IMR-90 (cell line): ENCODE measurements around the gene DDOST.
A peak's percentile ranks its signal among the peaks of the same experiment; 100 is the strongest.

Source experiments
- CEBPB ChIP-seq: IDR thresholded peaks from 2 replicates; pipeline ENCODE4 v1.6.1; 2012; ENCODE audit warnings: low read depth, low read length, improper control_type of control experiment
- CHD1 ChIP-seq: IDR thresholded peaks from 2 replicates; pipeline ENCODE4 v1.6.1; 2012; ENCODE audit warnings: low read depth, low read length, improper control_type of control experiment
- FOS ChIP-seq: fragments of 150-350 bp; IDR thresholded peaks from 2 replicates; pipeline ENCODE4 v1.6.1; 2016; ENCODE audit warnings: low read depth, low read length
- MAFK ChIP-seq: IDR thresholded peaks from 2 replicates; pipeline ENCODE4 v1.6.1; 2012; ENCODE audit warnings: low read depth, low read length, improper control_type of control experiment
- MAZ ChIP-seq: IDR thresholded peaks from 2 replicates; pipeline ENCODE4 v1.6.1; 2012; ENCODE audit warnings: low read depth, mild to moderate bottlenecking, low read length, improper control_type of control experiment, moderate library complexity, borderline replicate concordance
- POLR2A ChIP-seq: IDR thresholded peaks from 2 replicates; pipeline ENCODE4 v1.6.1; 2012; ENCODE audit warnings: mild to moderate bottlenecking, low read depth, low read length
- RCOR1 ChIP-seq: IDR thresholded peaks from 2 replicates; pipeline ENCODE4 v1.6.1; 2012; ENCODE audit warnings: mild to moderate bottlenecking, low read length, improper control_type of control experiment; ENCODE audit not compliant: insufficient replicate concordance
- RFX5 ChIP-seq: IDR thresholded peaks from 2 replicates; pipeline ENCODE4 v1.8.0; 2012; ENCODE audit warnings: low read depth, mild to moderate bottlenecking, low read length, moderate library complexity
- TF ChIP-seq, protein P1 (sequence below): conservative IDR thresholded peaks from 2 replicates; pipeline ENCODE4 v1.5.1; 2012; ENCODE audit warnings: mild to moderate bottlenecking, low read depth, low read length, improper control_type of control experiment
- TF ChIP-seq, protein P2 (sequence below): fragments of 150-350 bp; IDR thresholded peaks from 2 replicates; pipeline ENCODE4 v1.6.1; 2017; ENCODE audit warnings: mild to moderate bottlenecking, antibody characterized with exemption, low read length, low read depth
- TF ChIP-seq, protein P3 (sequence below): fragments of 150-350 bp; IDR thresholded peaks from 2 replicates; pipeline ENCODE4 v1.6.1; 2016; ENCODE audit warnings: low read depth, mild to moderate bottlenecking, low read length, moderate library complexity, borderline replicate concordance

DNA sequence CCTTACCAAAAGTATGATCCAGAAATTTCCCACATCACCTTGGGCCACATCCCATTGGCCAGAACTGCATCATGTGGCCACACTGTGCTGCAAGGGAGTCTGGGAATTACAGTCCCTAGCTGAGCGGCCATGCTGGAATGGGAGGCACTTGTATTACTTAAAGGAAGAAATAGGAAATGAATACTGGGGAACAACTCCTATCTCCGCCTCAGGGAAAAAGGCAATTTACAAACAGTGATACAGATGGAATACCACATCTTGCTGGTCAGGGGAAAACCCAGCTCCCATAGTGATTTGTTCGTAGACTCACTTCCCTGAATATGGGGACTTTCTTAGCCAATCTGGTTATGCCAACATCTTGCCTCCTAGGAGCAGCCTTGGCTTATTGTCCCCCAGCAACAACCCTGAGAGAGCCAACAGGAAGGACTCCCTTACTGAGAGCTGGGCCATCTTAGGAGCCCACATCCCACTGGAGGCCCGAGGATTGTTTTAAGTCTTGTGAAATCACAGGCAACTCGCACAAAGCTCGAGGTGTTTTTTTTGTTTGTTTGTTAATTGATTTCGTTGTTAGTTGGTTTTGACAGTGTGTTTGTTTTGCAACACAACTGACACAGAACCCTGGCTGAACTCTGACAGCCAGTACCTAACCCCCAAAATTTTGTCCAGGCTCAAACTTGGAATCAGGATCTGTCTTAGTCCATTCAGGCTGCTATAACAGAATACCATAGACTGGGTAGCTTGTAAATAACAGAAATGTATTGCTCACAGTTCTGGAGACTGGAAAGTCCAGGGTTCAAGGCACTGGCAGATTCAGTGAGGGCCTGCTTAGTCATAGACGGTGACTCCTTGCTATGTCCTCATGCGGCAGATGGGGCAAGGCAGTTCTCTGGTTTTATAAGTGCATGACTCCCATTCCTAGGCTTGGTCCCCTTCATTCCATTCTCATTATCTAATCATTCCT lies 57.4 kb downstream of the DDOST start:
- TF ChIP-seq, protein P1, sequence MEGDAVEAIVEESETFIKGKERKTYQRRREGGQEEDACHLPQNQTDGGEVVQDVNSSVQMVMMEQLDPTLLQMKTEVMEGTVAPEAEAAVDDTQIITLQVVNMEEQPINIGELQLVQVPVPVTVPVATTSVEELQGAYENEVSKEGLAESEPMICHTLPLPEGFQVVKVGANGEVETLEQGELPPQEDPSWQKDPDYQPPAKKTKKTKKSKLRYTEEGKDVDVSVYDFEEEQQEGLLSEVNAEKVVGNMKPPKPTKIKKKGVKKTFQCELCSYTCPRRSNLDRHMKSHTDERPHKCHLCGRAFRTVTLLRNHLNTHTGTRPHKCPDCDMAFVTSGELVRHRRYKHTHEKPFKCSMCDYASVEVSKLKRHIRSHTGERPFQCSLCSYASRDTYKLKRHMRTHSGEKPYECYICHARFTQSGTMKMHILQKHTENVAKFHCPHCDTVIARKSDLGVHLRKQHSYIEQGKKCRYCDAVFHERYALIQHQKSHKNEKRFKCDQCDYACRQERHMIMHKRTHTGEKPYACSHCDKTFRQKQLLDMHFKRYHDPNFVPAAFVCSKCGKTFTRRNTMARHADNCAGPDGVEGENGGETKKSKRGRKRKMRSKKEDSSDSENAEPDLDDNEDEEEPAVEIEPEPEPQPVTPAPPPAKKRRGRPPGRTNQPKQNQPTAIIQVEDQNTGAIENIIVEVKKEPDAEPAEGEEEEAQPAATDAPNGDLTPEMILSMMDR = no peak
- no peak for TF ChIP-seq POLR2A
- no peak for TF ChIP-seq RFX5
- TF ChIP-seq, protein P2, sequence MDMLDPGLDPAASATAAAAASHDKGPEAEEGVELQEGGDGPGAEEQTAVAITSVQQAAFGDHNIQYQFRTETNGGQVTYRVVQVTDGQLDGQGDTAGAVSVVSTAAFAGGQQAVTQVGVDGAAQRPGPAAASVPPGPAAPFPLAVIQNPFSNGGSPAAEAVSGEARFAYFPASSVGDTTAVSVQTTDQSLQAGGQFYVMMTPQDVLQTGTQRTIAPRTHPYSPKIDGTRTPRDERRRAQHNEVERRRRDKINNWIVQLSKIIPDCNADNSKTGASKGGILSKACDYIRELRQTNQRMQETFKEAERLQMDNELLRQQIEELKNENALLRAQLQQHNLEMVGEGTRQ = peak; percentile 79; the same call in 1 of the 2 replicates
- peak; percentile 21; the same call in 1 of the 2 replicates for TF ChIP-seq MAZ
- no peak for TF ChIP-seq CHD1
- TF ChIP-seq FOS = peak; percentile 91
- peak; percentile 89 for TF ChIP-seq CEBPB
- TF ChIP-seq, protein P3, sequence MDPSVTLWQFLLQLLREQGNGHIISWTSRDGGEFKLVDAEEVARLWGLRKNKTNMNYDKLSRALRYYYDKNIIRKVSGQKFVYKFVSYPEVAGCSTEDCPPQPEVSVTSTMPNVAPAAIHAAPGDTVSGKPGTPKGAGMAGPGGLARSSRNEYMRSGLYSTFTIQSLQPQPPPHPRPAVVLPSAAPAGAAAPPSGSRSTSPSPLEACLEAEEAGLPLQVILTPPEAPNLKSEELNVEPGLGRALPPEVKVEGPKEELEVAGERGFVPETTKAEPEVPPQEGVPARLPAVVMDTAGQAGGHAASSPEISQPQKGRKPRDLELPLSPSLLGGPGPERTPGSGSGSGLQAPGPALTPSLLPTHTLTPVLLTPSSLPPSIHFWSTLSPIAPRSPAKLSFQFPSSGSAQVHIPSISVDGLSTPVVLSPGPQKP = no peak
- TF ChIP-seq RCOR1 = no peak
- TF ChIP-seq MAFK = no peak
